Measurements from ENCODE around the gene RBM7.

- no peak for TF ChIP-seq RBAK (CRISPR knock-in tag; IDR thresholded peaks at IDR 0.05)
- no peak for TF ChIP-seq NFE2L2 (IDR thresholded peaks at IDR 0.05; ENCODE audit: low read length)
- TF ChIP-seq TAF1 (CRISPR knock-in tag; IDR thresholded peaks at IDR 0.05), result no peak
- TF ChIP-seq TCF7 (IDR thresholded peaks at IDR 0.05; ENCODE audit: low read depth), result no peak
- TF ChIP-seq MED8 (CRISPR knock-in tag; IDR thresholded peaks at IDR 0.05; ENCODE audit: insufficient replicate concordance), result no peak
Observed at GRCh38 chr11:114354076-114354475, 46.4 kb upstream of the RBM7 start.
